Endothelial cell of umbilical vein (primary cell): ENCODE measurements around the gene CUX1. TPM values are rescaled to one million over a fixed set of nuclear protein-coding genes. Genes with fewer than 3 reads are reported as not detected.
A peak's percentile ranks its signal among the peaks of the same experiment; 100 is the strongest.
"Not testable (repeated sequence)": the region's sequence is repeated elsewhere in the genome, so short reads cannot be mapped to it uniquely, and the experiment has no call there.

ENCODE experiments used
- BruUV-seq: library from RNA; stranded (reverse); fragments of 400-500 nt; replicated peaks from 2 replicates; lab custom pipeline; 2021; lab: Mats Ljungman, UMichigan
- CTCF ChIA-PET: fragments of 300-600, 350-600 bp; sonication (Branson Sonifier 250); formaldehyde crosslinking; loops from one replicate; lab custom pipeline; 2021; ENCODE audit warnings: antibody characterized with exemption, inconsistent platforms; lab: Charles Lee
- POLR2A ChIA-PET: fragments of 300-600, 350-600 bp; sonication (Branson Sonifier 250); formaldehyde crosslinking; loops from one replicate; lab custom pipeline; 2021; ENCODE audit warnings: antibody characterized with exemption, inconsistent platforms; lab: Charles Lee
- DNase-seq: peaks from one replicate; pipeline ENCODE4 v3.0.0-alpha.2; 2011; ENCODE audit warnings: low read depth, low spot score
- FAIRE-seq: peaks from 2 replicates; lab custom pipeline; 2011; peaks lifted over from hg19 to GRCh38; lab: Jason Lieb, UNC
- H2AFZ ChIP-seq: 2 replicates; pipeline ENCODE4 v1.6.0; 2012; ENCODE audit warnings: low read depth, low read length, control low read depth, inconsistent platforms
- H3K27ac ChIP-seq: 2 replicates; pipeline ENCODE4 v1.5.1; 2011; ENCODE audit warnings: low read depth, mild to moderate bottlenecking, control low read depth, low read length, moderate library complexity; ENCODE audit not compliant: insufficient read depth
- H3K27me3 ChIP-seq, 2 experiments: 2 replicates each; pipeline versions ENCODE4 v1.6.0 to v1.6.1; 2011; ENCODE audit warnings: low read length in 2 of 2, mixed read lengths in 1 of 2; ENCODE audit not compliant: control insufficient read depth in 2 of 2, insufficient read depth in 2 of 2
- H3K36me3 ChIP-seq, 2 experiments: 2 replicates in 1 of 2; 3 replicates in 1 of 2; pipeline ENCODE4 v1.5.1; 2011; ENCODE audit warnings: low read length in 2 of 2, mild to moderate bottlenecking in 1 of 2, moderate library complexity in 1 of 2; ENCODE audit not compliant: control insufficient read depth in 2 of 2, insufficient read depth in 2 of 2; ENCODE audit errors: extremely low read depth in 1 of 2
- H3K4me1 ChIP-seq: 3 replicates; pipeline ENCODE4 v1.5.1; 2011; ENCODE audit warnings: mild to moderate bottlenecking, low read length; ENCODE audit not compliant: control insufficient read depth, insufficient read depth; ENCODE audit errors: extremely low read depth
- H3K4me2 ChIP-seq: 2 replicates; pipeline ENCODE4 v1.6.1; 2011; ENCODE audit warnings: low read length, control low read depth, mixed read lengths; ENCODE audit not compliant: insufficient read depth
- H3K4me3 ChIP-seq, 3 experiments: fragments of 200-600 bp in 1 of 3; sonication (generic), shearing (Covaris generic) in 1 of 3; replicated peaks in 1 of 3; 2 replicates each; pipeline ENCODE4 v1.5.1; 2011 to 2016; ENCODE audit warnings: control low read depth in 3 of 3, low read length in 3 of 3, mild to moderate bottlenecking in 2 of 3, inconsistent platforms in 1 of 3, low read depth in 1 of 3, moderate library complexity in 1 of 3; ENCODE audit not compliant: insufficient read depth in 1 of 3
- H3K79me2 ChIP-seq: 2 replicates; pipeline ENCODE4 v1.6.0; 2012; ENCODE audit warnings: low read length, inconsistent platforms; ENCODE audit not compliant: control insufficient read depth, insufficient read depth
- H3K9ac ChIP-seq: replicated peaks from 2 replicates; pipeline ENCODE3; 2011; ENCODE audit warnings: low read length, control low read depth; ENCODE audit not compliant: insufficient read depth; ENCODE audit errors: extremely low read depth
- H3K9me1 ChIP-seq: replicated peaks from 3 replicates; pipeline ENCODE4 v1.6.0; 2011; ENCODE audit warnings: mild to moderate bottlenecking, low read length; ENCODE audit not compliant: control insufficient read depth, insufficient read depth; ENCODE audit errors: extremely low read depth
- H3K9me3 ChIP-seq: replicated peaks from 2 replicates; pipeline ENCODE4 v1.5.1; 2012; ENCODE audit warnings: low read length, inconsistent platforms; ENCODE audit not compliant: control insufficient read depth, insufficient read depth
- H4K20me1 ChIP-seq: replicated peaks from 2 replicates; pipeline ENCODE3; 2011; ENCODE audit warnings: mild to moderate bottlenecking, low read length; ENCODE audit not compliant: control insufficient read depth, insufficient read depth; ENCODE audit errors: extremely low read depth
- EZH2 ChIP-seq: IDR thresholded peaks from 2 replicates; pipeline ENCODE4 v1.6.1; 2012; ENCODE audit warnings: borderline replicate concordance, low read depth, mild to moderate bottlenecking, moderate library complexity, low read length, inconsistent platforms; ENCODE audit not compliant: severe bottlenecking
- FOS ChIP-seq: IDR thresholded peaks from 2 replicates; pipeline ENCODE4 v1.6.1; 2011; ENCODE audit warnings: mild to moderate bottlenecking, low read length, moderate library complexity, borderline replicate concordance; ENCODE audit not compliant: insufficient read depth
- JUN ChIP-seq: IDR thresholded peaks from 2 replicates; pipeline ENCODE4 v1.6.1; 2011; ENCODE audit warnings: borderline replicate concordance, low read depth; ENCODE audit not compliant: insufficient read length, insufficient read depth
- POLR2A ChIP-seq: IDR thresholded peaks from 2 replicates; pipeline ENCODE4 v1.6.1; 2012; ENCODE audit warnings: low read depth, mild to moderate bottlenecking, control low read depth, low read length
- dilution Hi-C: fragments of 300-500 bp; cut with MboI; formaldehyde crosslinking; loops from one replicate; pipeline ENCODE4 v1.15.0; 2019; ENCODE audit warnings: low sequenced_read_pairs; ENCODE audit not compliant: extremely low pct_ligation_motif_present
- intact Hi-C: fragments of 100-400 bp; cut with micrococcal nuclease; formaldehyde crosslinking; loops from one replicate; pipeline ENCODE4 v1.10.0; 2022
- polyA plus RNA-seq, 4 experiments: library from polyadenylated mRNA; depleted of rRNA in 3 of 4; stranded (reverse) in 3 of 4; unstranded in 1 of 4; fragments of >200 nt; gene quantifications; 2 replicates each; pipeline versions ENCODE4 v1.2.1 to v1.2.3, GENCODE V29; 2011 to 2012; ENCODE audit warnings: missing spikeins in 1 of 4
- total RNA-seq: library from RNA; stranded (reverse); gene quantifications from 2 replicates; pipeline ENCODE4 v1.2.3, GENCODE V29; 2021

CUX1 gene
- total and polyA plus RNA-seq, 2 donors (not counting 3 experiments of a cell fraction or from before 2014, with no cell fraction given): 13.8 to 49.8 TPM

DNA sequence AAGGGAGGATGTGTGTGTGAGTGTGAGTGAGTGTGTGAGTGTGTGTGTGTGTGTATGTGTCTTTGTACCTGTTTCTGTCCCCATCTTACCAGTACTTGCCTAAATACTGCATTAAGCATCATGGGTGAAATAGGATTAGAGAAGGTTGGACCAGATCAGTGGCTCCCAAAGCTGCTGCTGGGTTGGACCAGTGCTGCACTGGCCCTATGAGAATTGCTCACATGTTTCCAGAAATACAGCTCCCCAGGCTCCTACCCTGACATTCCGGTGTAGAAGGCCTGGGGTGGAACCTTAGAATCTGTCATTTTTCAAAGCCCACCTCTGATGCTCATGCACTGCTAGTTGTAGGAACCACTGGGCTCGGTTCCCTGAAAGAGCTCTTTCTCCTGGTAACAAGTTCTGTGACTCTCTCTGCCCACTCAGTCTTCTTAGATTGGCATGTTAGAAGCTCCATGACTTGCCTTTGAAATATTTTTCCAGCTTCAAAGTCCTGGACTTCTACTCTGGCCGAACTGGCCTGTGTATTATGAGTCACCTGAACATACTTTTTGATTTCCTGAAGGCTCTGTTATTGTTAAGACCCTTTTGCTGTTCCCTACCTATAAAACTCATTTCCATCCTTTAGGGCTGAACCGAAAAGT lies 224.7 kb downstream of the CUX1 start:
- FAIRE-seq (peak; percentile 57), DNase-seq (peak; percentile 39)
- intact Hi-C loops (no loop called here), dilution Hi-C loops (no loop called here)
- H3K4me3 ChIP-seq: no peak overlapping the region
- no peaks in the 10 kb centered on the region for H3K27me3 ChIP-seq
- H3K4me1 ChIP-seq: peaks cover 3% of the 10 kb centered on the region
- ChIA-PET POLR2A (no interaction called here), CTCF (interaction anchor here (0.9 kb wide), 1 partner anchor 183 kb away, joined by 3 read pairs; no protein-coding TSS in a partner anchor)
- no peak overlapping the region for H3K4me2 ChIP-seq
- no TSS peak for BruUV-seq
- no peaks in the 10 kb centered on the region for H3K36me3 ChIP-seq
- no peaks in the 10 kb centered on the region for H3K9me1 ChIP-seq
- no peak overlapping the region for H2AFZ ChIP-seq
- H3K79me2 ChIP-seq: no peaks in the 10 kb centered on the region
- TF ChIP-seq JUN: peak; percentile 18
- no peak for TF ChIP-seq EZH2
- TF ChIP-seq FOS: peak; percentile 63
- TF ChIP-seq POLR2A: no peak
- no peaks in the 10 kb centered on the region for H4K20me1 ChIP-seq
- no peak overlapping the region for H3K9ac ChIP-seq
- H3K27ac ChIP-seq: peak overlapping the region; percentile 20
- H3K9me3 ChIP-seq: no peaks in the 10 kb centered on the region

DNA sequence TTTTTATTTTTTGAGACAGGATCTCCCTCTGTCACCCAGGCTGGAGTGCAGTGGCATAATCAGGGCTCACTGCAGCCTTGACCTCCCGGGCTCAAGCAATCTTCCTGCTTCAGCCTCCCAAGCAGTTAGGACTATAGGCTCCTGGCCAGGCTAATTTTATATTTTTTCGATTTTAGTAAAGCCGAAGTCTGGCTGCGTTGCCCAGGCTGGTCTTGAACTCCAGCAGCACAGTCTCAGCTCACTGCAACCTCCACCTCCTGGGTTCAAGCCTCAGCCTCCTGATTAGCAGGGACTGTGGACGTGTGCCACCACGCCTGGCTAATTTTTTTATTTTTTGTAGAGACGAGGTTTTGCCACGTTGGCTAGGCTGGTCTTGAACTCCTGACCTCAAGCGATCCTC lies 225.4 kb downstream of the CUX1 start:
- H3K27ac ChIP-seq, H3K4me2 ChIP-seq, H3K4me3 ChIP-seq, intact Hi-C loops, H3K79me2 ChIP-seq, H3K9me1 ChIP-seq, DNase-seq, BruUV-seq, H3K36me3 ChIP-seq, H4K20me1 ChIP-seq, dilution Hi-C loops, CTCF ChIA-PET, FAIRE-seq, H3K27me3 ChIP-seq, H3K9me3 ChIP-seq, POLR2A ChIA-PET, H2AFZ ChIP-seq, H3K4me1 ChIP-seq, H3K9ac ChIP-seq: not testable (repeated sequence)
